ENCODE results near the gene LDHD. TPM values are rescaled to one million over a fixed set of nuclear protein-coding genes. Genes with fewer than 3 reads are reported as not detected.
A peak's percentile ranks its signal among the peaks of the same experiment; 100 is the strongest.

Gene LDHD
- total and polyA plus RNA-seq, 4 donors = 5.5 to 6.8 (median 5.6) TPM

DNA sequence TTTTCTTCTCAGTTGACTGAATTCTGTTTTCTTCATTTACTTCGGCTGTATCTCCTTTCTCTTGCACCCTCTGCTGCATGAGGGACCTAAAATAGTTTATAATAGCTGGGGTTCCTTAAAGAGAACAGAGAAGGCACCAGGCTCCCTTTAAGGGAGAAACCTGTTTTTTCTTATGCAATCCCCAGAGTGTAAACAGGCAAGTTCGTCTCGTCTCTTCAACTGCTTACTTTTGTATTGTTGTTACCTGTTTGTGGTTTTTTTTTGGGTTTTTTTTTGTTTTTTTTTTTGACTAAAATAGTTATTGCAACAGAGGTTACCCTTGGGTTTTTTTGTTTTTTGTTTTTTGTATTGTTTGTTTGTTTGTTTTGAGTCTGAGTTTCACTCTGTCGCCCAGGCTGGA, 3.7 kb upstream of the LDHD start:
- Histone ChIP-seq H3K36me3 (ENCODE audit: control insufficient read depth in 1 of 2, insufficient read depth in 2 of 2, low read length in 1 of 2) (no peaks in the 10 kb centered on the region), H3K9me3 (ENCODE audit: control insufficient read depth, low read length) (peaks cover 3% of the 10 kb centered on the region), H3K27ac (ENCODE audit: low read depth in 1 of 2, low read length in 2 of 2) (no peak overlapping the region), H3K4me1 (ENCODE audit: control insufficient read depth in 1 of 2, insufficient read depth in 2 of 2, low read length in 2 of 2) (no peaks in the 10 kb centered on the region), H3K4me3 (ENCODE audit: low read length in 2 of 2) (no peak overlapping the region), H3K27me3 (ENCODE audit: control insufficient read depth in 1 of 2, insufficient read depth in 2 of 2, low read length in 1 of 2) (no peaks in the 10 kb centered on the region)
- DNase-seq (no peak), ATAC-seq (ENCODE audit: low FRiP score) (no peak)
- intact Hi-C loops (cut with DNase I) = no loop called here
- WGBS, 2 donors = 78 to 85% methylated on average over 4 of the region's 4 CpGs

DNA sequence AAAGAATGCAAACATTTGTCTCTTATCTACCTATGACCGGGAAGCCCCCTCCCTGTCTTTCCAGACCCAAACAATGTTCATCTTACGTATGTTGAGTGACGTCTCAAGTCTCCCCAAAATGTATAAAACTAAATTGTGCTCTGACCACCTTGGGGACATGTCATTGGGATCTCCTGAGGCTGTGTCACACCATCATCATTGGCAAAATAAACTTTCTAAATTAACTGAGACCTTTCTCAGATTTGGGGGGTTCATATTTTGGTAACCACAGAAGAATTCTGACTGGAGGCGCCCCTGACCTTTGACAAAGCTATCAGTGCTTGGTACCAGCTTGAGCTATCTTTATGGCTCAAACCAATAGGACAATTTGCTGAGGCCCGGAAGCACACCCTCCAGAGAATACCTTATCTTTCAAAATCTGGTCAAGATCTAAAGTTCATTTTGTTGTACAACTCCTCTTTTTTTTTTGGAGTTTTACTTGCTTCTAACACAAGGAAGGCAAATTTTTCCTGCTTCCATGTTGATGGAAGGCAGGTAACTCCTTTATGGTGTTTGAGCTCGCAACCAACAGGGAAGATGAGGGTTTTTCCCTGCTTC, 2.5 kb upstream of the LDHD start:
- WGBS, 2 donors = 79 to 82% methylated on average over 6 of the region's 6 CpGs

DNA sequence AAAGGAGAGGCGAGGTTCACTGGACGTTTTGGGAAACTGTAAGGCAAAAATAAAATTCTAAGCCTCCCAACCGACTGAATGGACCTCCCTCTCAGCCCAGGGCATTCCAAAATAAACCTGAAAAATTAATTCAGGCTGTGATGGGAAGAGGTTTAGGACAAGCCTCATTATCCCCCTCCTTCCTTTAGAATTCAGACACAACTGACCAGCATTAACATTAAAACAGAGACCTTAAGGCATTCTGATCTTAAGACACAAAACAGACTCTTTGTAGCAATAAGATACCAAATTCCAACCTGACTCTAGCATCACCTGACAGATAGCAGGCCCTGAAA, 298 bp upstream of the LDHD start:
- ATAC-seq (ENCODE audit: low FRiP score) (no peak), DNase-seq (no peak)
- H3K36me3 ChIP-seq (ENCODE audit: control insufficient read depth in 1 of 2, insufficient read depth in 2 of 2, low read length in 1 of 2) = no peaks in the 10 kb centered on the region
- no peaks in the 10 kb centered on the region for H3K27me3 ChIP-seq (ENCODE audit: control insufficient read depth in 1 of 2, insufficient read depth in 2 of 2, low read length in 1 of 2)
- no peak overlapping the region for H3K4me3 ChIP-seq (ENCODE audit: low read length in 2 of 2)
- intact Hi-C loops (cut with DNase I) = no loop called here
- H3K4me1 ChIP-seq (ENCODE audit: control insufficient read depth in 1 of 2, insufficient read depth in 2 of 2, low read length in 2 of 2) = no peaks in the 10 kb centered on the region
- WGBS, 2 donors = 26 to 27% methylated on average over 3 of the region's 3 CpGs
- peaks cover under 1% of the 10 kb centered on the region for H3K9me3 ChIP-seq (ENCODE audit: control insufficient read depth, low read length)
- no peak overlapping the region for H3K27ac ChIP-seq (ENCODE audit: low read depth in 1 of 2, low read length in 2 of 2)

More for the DNA sequence above, 2.5 kb upstream of the LDHD start:
- DNase-seq (no peak), ATAC-seq (ENCODE audit: low FRiP score) (no peak)
- Histone ChIP-seq H3K9me3 (ENCODE audit: control insufficient read depth, low read length) (peaks cover 3% of the 10 kb centered on the region), H3K27ac (ENCODE audit: low read depth in 1 of 2, low read length in 2 of 2) (no peak overlapping the region), H3K4me3 (ENCODE audit: low read length in 2 of 2) (no peak overlapping the region), H3K36me3 (ENCODE audit: control insufficient read depth in 1 of 2, insufficient read depth in 2 of 2, low read length in 1 of 2) (no peaks in the 10 kb centered on the region), H3K27me3 (ENCODE audit: control insufficient read depth in 1 of 2, insufficient read depth in 2 of 2, low read length in 1 of 2) (no peaks in the 10 kb centered on the region), H3K4me1 (ENCODE audit: control insufficient read depth in 1 of 2, insufficient read depth in 2 of 2, low read length in 2 of 2) (no peaks in the 10 kb centered on the region)
- intact Hi-C loops (cut with DNase I) = no loop called here

DNA sequence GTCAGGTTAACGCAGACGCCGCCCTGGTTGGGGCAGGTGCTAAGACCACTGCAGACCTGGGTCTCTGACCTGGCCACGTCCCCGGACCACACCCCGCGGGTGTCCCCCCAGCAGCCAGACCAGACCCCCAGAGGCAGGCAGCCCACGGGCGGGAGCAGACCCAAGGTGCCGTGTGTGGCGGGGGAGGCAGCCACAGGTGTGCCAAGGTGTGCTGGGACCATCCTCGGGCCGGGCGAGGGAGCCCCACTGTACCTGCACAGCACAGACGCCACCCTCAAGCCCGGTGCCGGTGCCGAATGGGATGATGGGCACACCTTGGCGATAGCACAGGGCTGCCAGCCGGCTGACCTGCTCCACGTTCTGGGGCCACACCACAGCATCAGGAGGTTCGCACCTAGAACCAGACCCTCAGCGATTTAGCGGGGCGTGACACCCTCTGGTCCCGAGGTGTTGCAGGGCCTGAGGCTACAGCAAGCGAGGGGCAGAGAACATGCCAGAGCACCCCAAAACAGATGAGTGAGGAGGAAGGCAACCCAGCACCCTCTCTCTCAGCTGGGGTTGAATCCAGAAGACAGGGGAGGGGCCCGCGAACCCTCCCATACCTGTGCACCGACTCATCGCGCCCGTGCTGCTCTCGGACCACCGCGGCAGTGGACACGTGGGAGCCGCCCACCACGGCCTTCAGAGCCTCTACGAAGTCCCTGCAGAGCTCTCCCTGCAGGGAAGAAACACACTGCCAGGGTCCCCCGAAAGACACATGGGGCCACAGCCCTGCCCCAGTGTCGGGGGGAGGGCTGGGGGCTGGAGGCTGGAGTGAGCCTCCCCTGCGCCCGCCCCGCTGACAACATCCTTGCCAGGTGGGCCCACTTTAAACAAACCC, 1.4 kb downstream of the LDHD start:
- Histone ChIP-seq H3K27ac (ENCODE audit: low read depth in 1 of 2, low read length in 2 of 2) (no peak overlapping the region), H3K4me1 (ENCODE audit: control insufficient read depth in 1 of 2, insufficient read depth in 2 of 2, low read length in 2 of 2) (no peaks in the 10 kb centered on the region), H3K4me3 (ENCODE audit: low read length in 2 of 2) (no peak overlapping the region), H3K27me3 (ENCODE audit: control insufficient read depth in 1 of 2, insufficient read depth in 2 of 2, low read length in 1 of 2) (no peaks in the 10 kb centered on the region), H3K9me3 (ENCODE audit: control insufficient read depth, low read length) (no peaks in the 10 kb centered on the region), H3K36me3 (ENCODE audit: control insufficient read depth in 1 of 2, insufficient read depth in 2 of 2, low read length in 1 of 2) (no peaks in the 10 kb centered on the region)
- ATAC-seq (ENCODE audit: low FRiP score) (no peak), DNase-seq (peak in 1 of 2 donors; percentile 41)
- 88 to 91% methylated on average over 45 of the region's 45 CpGs for WGBS, 2 donors
- intact Hi-C loops (cut with DNase I) = no loop called here

DNA sequence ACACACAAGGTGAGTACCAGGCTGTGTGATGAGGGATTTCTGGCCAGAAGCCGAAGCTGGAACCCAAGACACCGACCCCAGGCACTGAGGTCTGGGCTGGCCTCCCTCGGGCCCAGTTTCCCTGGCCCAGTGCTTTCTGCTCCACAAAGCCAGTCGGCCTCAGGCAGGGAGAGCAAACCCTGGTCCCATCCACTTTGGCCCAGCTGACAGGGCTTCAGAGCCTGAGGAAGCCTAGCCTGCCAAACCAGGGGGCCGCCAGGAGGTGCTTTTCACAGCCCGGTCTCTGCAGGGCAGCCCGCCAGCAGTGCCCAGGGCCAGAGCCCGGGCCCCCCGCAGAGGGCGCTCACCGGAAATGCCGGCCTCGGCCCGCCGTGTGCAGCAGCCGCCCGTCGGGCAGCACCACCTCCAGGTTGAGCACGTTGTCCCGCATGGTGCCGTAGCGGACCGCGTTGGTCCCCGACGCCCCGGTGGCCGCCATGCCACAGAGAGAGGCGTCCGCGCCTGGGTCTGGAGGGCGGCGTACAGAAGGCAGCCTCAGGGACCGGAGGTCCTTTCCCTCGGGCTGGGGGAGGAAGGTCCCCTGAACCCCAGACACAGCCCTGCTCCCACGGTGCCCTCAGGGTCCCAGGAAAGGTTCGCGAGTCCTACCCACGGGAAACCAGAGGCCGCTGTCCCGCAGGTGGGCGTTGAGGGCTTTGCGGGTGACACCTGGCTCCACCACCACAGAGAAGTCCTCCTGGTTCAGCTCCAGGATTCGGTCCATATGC, 2.2 kb downstream of the LDHD start:
- WGBS, 2 donors = 82 to 84% methylated on average over 39 to 44 of the region's 44 CpGs
- peaks cover 0 to 3% of the 10 kb centered on the region in 2 donors for H3K4me1 ChIP-seq (ENCODE audit: control insufficient read depth in 1 of 2, insufficient read depth in 2 of 2, low read length in 2 of 2)
- no peaks in the 10 kb centered on the region for H3K36me3 ChIP-seq (ENCODE audit: control insufficient read depth in 1 of 2, insufficient read depth in 2 of 2, low read length in 1 of 2)
- no peaks in the 10 kb centered on the region for H3K27me3 ChIP-seq (ENCODE audit: control insufficient read depth in 1 of 2, insufficient read depth in 2 of 2, low read length in 1 of 2)
- no peak overlapping the region for H3K27ac ChIP-seq (ENCODE audit: low read depth in 1 of 2, low read length in 2 of 2)
- intact Hi-C loops (cut with DNase I) = no loop called here
- H3K9me3 ChIP-seq (ENCODE audit: control insufficient read depth, low read length) = no peaks in the 10 kb centered on the region
- ATAC-seq (ENCODE audit: low FRiP score) (no peak), DNase-seq (peak in 1 of 2 donors; percentile 66)
- no peak overlapping the region for H3K4me3 ChIP-seq (ENCODE audit: low read length in 2 of 2)

DNA sequence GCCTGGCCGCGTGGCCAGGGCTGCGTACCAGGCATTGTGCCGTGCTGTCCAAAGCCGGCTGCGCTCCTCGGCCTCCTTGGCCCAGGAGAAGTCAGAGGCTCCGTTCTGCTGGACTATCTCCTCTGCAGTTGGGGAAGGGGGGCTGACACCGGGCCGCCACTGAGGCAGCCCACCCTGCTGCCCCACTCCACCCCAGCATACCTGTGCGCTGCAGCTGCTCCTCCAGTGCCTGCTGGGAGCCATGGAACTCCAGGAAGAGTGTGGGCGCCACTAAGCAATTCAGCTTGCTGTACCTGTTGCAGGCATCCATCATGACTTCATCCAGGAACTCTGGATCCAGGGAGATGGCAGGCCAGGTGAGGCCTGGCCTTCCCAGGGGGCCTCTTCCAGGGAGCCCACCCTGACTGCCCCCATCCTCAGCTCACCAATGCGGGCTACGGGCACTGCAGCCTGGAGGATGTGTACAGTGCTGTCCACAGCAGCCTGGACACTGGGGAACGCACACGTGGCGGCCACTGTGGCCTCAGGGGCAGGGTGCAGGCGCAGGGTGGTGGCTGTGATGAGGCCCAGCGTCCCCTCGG, 2.9 kb downstream of the LDHD start:
- Histone ChIP-seq H3K4me3 (ENCODE audit: low read length in 2 of 2) (no peak overlapping the region), H3K9me3 (ENCODE audit: control insufficient read depth, low read length) (no peaks in the 10 kb centered on the region), H3K27me3 (ENCODE audit: control insufficient read depth in 1 of 2, insufficient read depth in 2 of 2, low read length in 1 of 2) (no peaks in the 10 kb centered on the region), H3K27ac (ENCODE audit: low read depth in 1 of 2, low read length in 2 of 2) (no peak overlapping the region), H3K4me1 (ENCODE audit: control insufficient read depth in 1 of 2, insufficient read depth in 2 of 2, low read length in 2 of 2) (peaks cover 0 to 3% of the 10 kb centered on the region in 2 donors), H3K36me3 (ENCODE audit: control insufficient read depth in 1 of 2, insufficient read depth in 2 of 2, low read length in 1 of 2) (no peaks in the 10 kb centered on the region)
- DNase-seq = no peak
- intact Hi-C loops (cut with DNase I) = no loop called here
- WGBS, 2 donors = 81 to 84% methylated on average over 20 of the region's 20 CpGs
- ATAC-seq (ENCODE audit: low FRiP score) = no peak

DNA sequence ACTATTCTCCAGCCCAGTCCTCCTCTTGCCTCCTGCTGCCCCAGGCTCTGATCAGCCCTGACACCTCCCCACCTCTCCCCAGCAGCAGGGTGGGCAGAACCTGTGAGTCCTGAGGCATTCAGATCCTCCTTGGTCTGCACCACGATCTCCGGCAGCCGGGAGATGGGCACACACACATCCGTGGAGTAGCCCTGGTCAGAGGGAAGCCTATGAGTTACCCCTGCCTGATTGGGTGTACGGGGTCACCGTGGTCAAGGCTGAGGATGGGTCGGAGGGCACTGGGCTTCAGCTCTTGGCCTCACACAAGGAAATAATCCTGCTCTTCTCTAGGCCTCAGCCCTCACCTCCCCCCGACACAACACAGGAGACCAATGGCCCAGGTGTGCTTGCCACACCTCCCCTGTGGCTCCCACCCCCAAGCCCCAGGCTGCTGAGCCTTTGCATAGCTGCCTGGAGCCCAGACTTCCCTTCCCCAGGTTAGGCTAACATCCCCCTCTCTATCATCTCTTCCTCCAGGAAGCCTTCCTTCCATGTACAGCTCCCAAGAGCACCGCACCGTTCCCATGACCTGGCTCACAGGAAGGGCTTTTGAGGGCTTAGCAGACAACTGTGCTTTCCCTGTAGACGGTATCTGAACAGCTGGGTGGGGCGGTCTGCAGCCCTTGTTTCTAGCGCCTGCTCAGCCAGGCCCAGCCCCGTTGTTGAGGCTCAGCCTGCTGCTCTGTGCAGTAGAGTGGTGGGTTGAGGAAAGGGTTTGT, 3.7 kb downstream of the LDHD start:
- no peaks in the 10 kb centered on the region for H3K9me3 ChIP-seq (ENCODE audit: control insufficient read depth, low read length)
- no peaks in the 10 kb centered on the region for H3K36me3 ChIP-seq (ENCODE audit: control insufficient read depth in 1 of 2, insufficient read depth in 2 of 2, low read length in 1 of 2)
- H3K4me3 ChIP-seq (ENCODE audit: low read length in 2 of 2) = no peak overlapping the region
- WGBS, 2 donors = 68 to 75% methylated on average over 14 of the region's 14 CpGs
- no peaks in the 10 kb centered on the region for H3K27me3 ChIP-seq (ENCODE audit: control insufficient read depth in 1 of 2, insufficient read depth in 2 of 2, low read length in 1 of 2)
- H3K4me1 ChIP-seq (ENCODE audit: control insufficient read depth in 1 of 2, insufficient read depth in 2 of 2, low read length in 2 of 2) = peaks cover 0 to 3% of the 10 kb centered on the region in 2 donors
- DNase-seq (no peak), ATAC-seq (ENCODE audit: low FRiP score) (no peak)
- intact Hi-C loops (cut with DNase I) = no loop called here
- H3K27ac ChIP-seq (ENCODE audit: low read depth in 1 of 2, low read length in 2 of 2) = no peak overlapping the region
